ENCODE results near the gene SNTG2. TPM values are rescaled to one million over a fixed set of nuclear protein-coding genes. Genes with fewer than 3 reads are reported as not detected.

The SNTG2 gene
- total RNA-seq, 4 donors from 2014 or later, result 0.99 to 3.9 (median 2.3) TPM

DNA sequence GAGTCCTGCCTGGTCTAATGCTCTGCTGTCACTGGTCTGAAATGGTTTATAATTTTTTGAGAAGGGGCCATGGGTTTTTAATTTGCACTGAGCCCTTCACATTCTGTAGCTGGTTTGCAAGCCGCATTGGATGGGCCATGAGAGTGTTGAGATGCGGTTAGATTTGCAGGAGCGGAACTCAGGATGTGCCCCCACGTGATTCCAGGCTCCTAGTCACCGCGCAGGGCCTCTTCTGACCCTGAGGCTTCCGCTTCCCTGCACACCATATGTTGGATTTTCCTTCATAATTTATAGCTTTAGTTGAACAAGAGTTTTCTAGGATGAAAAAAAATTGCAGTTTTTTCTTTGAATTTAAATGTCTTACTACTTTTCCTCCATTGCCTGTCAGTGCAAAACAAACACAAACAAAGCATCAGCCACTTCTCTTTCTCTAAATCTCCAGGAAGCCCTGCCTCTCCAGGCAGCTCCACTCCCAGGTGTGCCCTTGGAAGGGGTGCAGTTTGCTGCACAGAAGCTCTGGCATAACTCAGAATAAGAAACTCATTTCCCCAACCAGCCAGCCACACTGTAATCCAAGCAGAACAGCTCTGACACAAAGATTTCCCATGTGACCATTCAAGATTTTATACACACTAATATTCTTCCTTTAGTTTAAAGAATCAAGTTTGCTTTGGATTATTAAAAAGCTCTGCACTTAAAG lies 444.2 kb downstream of the SNTG2 start:
- peaks cover 9% of the 10 kb centered on the region for H3K27me3 ChIP-seq
- DNase-seq (ENCODE audit: low spot score in 2 of 2), result no peak

GRCh38 chr2:1397350-1397749 lies 446.7 kb downstream of the SNTG2 start:
- Histone ChIP-seq H3K36me3 (no peaks in the 10 kb centered on the region), H3K4me1 (peaks cover 3% of the 10 kb centered on the region), H3K27me3 (peaks cover 9% of the 10 kb centered on the region), H3K27ac (no peak overlapping the region), H3K4me3 (no peak overlapping the region), H3K9me3 (no peaks in the 10 kb centered on the region)
- no peak for DNase-seq (ENCODE audit: low spot score in 2 of 2)
- WGBS, result 60% methylated on average over 4 of the region's 4 CpGs
- TF ChIP-seq POLR2A (IDR thresholded peaks at IDR 0.05) (no peak), EP300 (IDR thresholded peaks at IDR 0.05) (no peak), CTCF (IDR thresholded peaks at IDR 0.05) (no peak), POLR2AphosphoS5 (IDR thresholded peaks at IDR 0.05) (no peak)

More for the DNA sequence above, 444.2 kb downstream of the SNTG2 start:
- Histone ChIP-seq H3K27ac (no peak overlapping the region), H3K4me1 (peaks cover 3% of the 10 kb centered on the region), H3K9me3 (no peaks in the 10 kb centered on the region), H3K36me3 (no peaks in the 10 kb centered on the region), H3K4me3 (no peak overlapping the region)
- 76% methylated on average over 7 of the region's 7 CpGs for WGBS
- no peak for TF ChIP-seq POLR2AphosphoS5 (IDR thresholded peaks at IDR 0.05)
- no peak for TF ChIP-seq CTCF (IDR thresholded peaks at IDR 0.05)
- TF ChIP-seq POLR2A (IDR thresholded peaks at IDR 0.05), result no peak

- H3K27me3 ChIP-seq, result peaks cover 6% of the 10 kb centered on the region
- DNase-seq (ENCODE audit: low spot score in 2 of 2), result no peak
- TF ChIP-seq POLR2AphosphoS5 (IDR thresholded peaks at IDR 0.05) (no peak), EP300 (IDR thresholded peaks at IDR 0.05) (no peak), CTCF (IDR thresholded peaks at IDR 0.05) (no peak), POLR2A (IDR thresholded peaks at IDR 0.05) (no peak)
- no peaks in the 10 kb centered on the region for H3K9me3 ChIP-seq
- no peak overlapping the region for H3K27ac ChIP-seq
- peaks cover 3% of the 10 kb centered on the region for H3K4me1 ChIP-seq
- 64% methylated on average over 6 of the region's 7 CpGs for WGBS
- no peak overlapping the region for H3K4me3 ChIP-seq
- no peaks in the 10 kb centered on the region for H3K36me3 ChIP-seq
Measured at GRCh38 chr2:1398191-1398590, 447.5 kb downstream of the SNTG2 start.

GRCh38 chr2:1400943-1401735 lies 450.5 kb downstream of the SNTG2 start:
- Histone ChIP-seq H3K4me1 (peaks cover 3% of the 10 kb centered on the region), H3K36me3 (no peaks in the 10 kb centered on the region), H3K4me3 (no peak overlapping the region), H3K9me3 (no peaks in the 10 kb centered on the region), H3K27me3 (no peaks in the 10 kb centered on the region), H3K27ac (no peak overlapping the region)
- TF ChIP-seq EP300 (IDR thresholded peaks at IDR 0.05), result no peak
- no peak for TF ChIP-seq POLR2A (IDR thresholded peaks at IDR 0.05)
- no peak for TF ChIP-seq POLR2AphosphoS5 (IDR thresholded peaks at IDR 0.05)
- no peak for TF ChIP-seq CTCF (IDR thresholded peaks at IDR 0.05)
- no peak for DNase-seq (ENCODE audit: low spot score in 2 of 2)
- WGBS, result 77% methylated on average over 8 of the region's 8 CpGs

DNA sequence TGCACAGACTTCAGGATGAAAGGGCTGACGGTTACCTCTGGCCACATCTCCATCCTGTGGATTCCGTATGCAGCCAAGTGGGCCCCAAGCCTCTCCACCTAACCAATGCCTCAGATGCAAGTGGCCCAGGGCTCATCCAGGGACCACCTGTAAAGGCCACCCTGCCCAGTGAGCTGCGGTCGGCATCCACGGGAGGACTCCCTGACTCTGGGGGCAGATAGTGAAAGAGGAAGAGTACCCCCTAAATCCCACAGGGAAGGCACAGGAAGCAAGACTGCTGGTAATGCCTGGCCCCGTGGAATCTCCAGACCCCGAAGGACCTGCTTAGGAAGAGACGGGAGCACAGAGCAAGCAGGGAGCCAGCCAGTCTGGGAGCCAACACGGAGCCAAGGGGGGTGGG lies 451.4 kb downstream of the SNTG2 start:
- Histone ChIP-seq H3K4me3 (no peak overlapping the region), H3K27me3 (no peaks in the 10 kb centered on the region), H3K4me1 (peaks cover 3% of the 10 kb centered on the region), H3K9me3 (no peaks in the 10 kb centered on the region), H3K27ac (no peak overlapping the region), H3K36me3 (no peaks in the 10 kb centered on the region)
- 89% methylated on average over 4 of the region's 9 CpGs for WGBS
- no peak for TF ChIP-seq POLR2AphosphoS5 (IDR thresholded peaks at IDR 0.05)
- TF ChIP-seq POLR2A (IDR thresholded peaks at IDR 0.05), result no peak
- TF ChIP-seq EP300 (IDR thresholded peaks at IDR 0.05), result no peak
- no peak for TF ChIP-seq CTCF (IDR thresholded peaks at IDR 0.05)
- no peak for DNase-seq (ENCODE audit: low spot score in 2 of 2)
